H1 (cell line): Measurements from ENCODE around the gene IQCH. TPM values are rescaled to one million over a fixed set of nuclear protein-coding genes. Genes with fewer than 3 reads are reported as not detected.

ENCODE experiments used
- CTCF ChIA-PET: fragments of 300-600 bp; sonication (Branson Sonifier 250); formaldehyde crosslinking; loops from one replicate; lab custom pipeline; 2021; ENCODE audit not compliant: partially characterized antibody; lab: Charles Lee
- POLR2A ChIA-PET: fragments of 300-600 bp; sonication (Branson Sonifier 250); formaldehyde crosslinking; loops from one replicate; lab custom pipeline; 2021; ENCODE audit warnings: inconsistent platforms; ENCODE audit not compliant: partially characterized antibody; lab: Charles Lee
- DNase-seq, 2 experiments: peaks; one replicate each; pipeline versions ENCODE4 v3.0.0 to v3.0.0-alpha.2; 2010 to 2022; ENCODE audit warnings: low spot score in 2 of 2, low read depth in 1 of 2, mixed read lengths in 1 of 2
- FAIRE-seq: peaks from 2 replicates; lab custom pipeline; 2011; peaks lifted over from hg19 to GRCh38; lab: Jason Lieb, UNC
- H2AFZ ChIP-seq: 2 replicates; pipeline ENCODE4 v1.8.1; 2012; ENCODE audit warnings: low read length, inconsistent platforms
- H2AK5ac ChIP-seq: 2 replicates; pipeline ENCODE4 v1.6.1; 2013; ENCODE audit warnings: low read depth, low read length
- H2BK120ac ChIP-seq: replicated peaks from 2 replicates; pipeline ENCODE3; 2013; ENCODE audit warnings: low read depth, low read length, inconsistent platforms
- H2BK12ac ChIP-seq: 2 replicates; pipeline ENCODE4 v1.6.1; 2013; ENCODE audit warnings: low read depth, low read length
- H2BK15ac ChIP-seq: 2 replicates; pipeline ENCODE4 v1.6.1; 2013; ENCODE audit warnings: low read length
- H2BK20ac ChIP-seq: 2 replicates; pipeline ENCODE4 v1.6.1; 2013; ENCODE audit warnings: low read length
- H2BK5ac ChIP-seq: 2 replicates; pipeline ENCODE4 v1.6.1; 2013; ENCODE audit warnings: low read depth, low read length
- H3K14ac ChIP-seq: 2 replicates; pipeline ENCODE4 v1.6.1; 2013; ENCODE audit warnings: inconsistent platforms; ENCODE audit not compliant: insufficient read length
- H3K18ac ChIP-seq: 2 replicates; pipeline ENCODE4 v1.6.1; 2013; ENCODE audit warnings: low read length; ENCODE audit errors: extremely low read depth
- H3K23ac ChIP-seq: 2 replicates; pipeline ENCODE4 v1.6.1; 2013; ENCODE audit warnings: inconsistent platforms; ENCODE audit not compliant: insufficient read length
- H3K23me2 ChIP-seq: 2 replicates; pipeline ENCODE4 v1.6.1; 2013; ENCODE audit warnings: low read depth, low read length
- H3K27ac ChIP-seq: 2 replicates; pipeline ENCODE4 v1.6.1; 2011; ENCODE audit warnings: low read depth, low read length, inconsistent platforms
- H3K27me3 ChIP-seq, 4 experiments: replicated peaks in 1 of 4; 1 replicate in 1 of 4; 2 replicates in 3 of 4; pipeline versions ENCODE4 v1.6.1 to v1.8.1; 2011 to 2013; ENCODE audit warnings: low read length in 3 of 4, mild to moderate bottlenecking in 3 of 4, inconsistent platforms in 2 of 4, mixed read lengths in 2 of 4, moderate library complexity in 1 of 4; ENCODE audit not compliant: control insufficient read depth in 3 of 4, insufficient read depth in 3 of 4; ENCODE audit errors: extremely low read depth in 1 of 4
- H3K36me3 ChIP-seq, 4 experiments: 2 replicates each; pipeline versions ENCODE4 v1.6.1 to v1.8.1; 2011 to 2013; ENCODE audit warnings: mild to moderate bottlenecking in 4 of 4, low read length in 3 of 4, moderate library complexity in 2 of 4, control low read depth in 1 of 4, inconsistent platforms in 1 of 4; ENCODE audit not compliant: insufficient read depth in 4 of 4, control insufficient read depth in 2 of 4
- H3K4ac ChIP-seq: replicated peaks from 2 replicates; pipeline ENCODE3; 2013; ENCODE audit warnings: low read length, low read depth, mixed read lengths, inconsistent platforms; ENCODE audit not compliant: insufficient read length
- H3K4me1 ChIP-seq, 4 experiments: replicated peaks in 1 of 4; 1 replicate in 1 of 4; 2 replicates in 3 of 4; pipeline versions ENCODE4 v1.6.1 to v1.8.1; 2011 to 2013; ENCODE audit warnings: low read length in 3 of 4, inconsistent platforms in 2 of 4, mixed read lengths in 1 of 4; ENCODE audit not compliant: insufficient read depth in 4 of 4, control insufficient read depth in 3 of 4
- H3K4me2 ChIP-seq, 2 experiments: 2 replicates each; pipeline versions ENCODE4 v1.6.1 to v1.8.1; 2011 to 2013; ENCODE audit warnings: low read depth in 2 of 2, low read length in 2 of 2, control low read depth in 1 of 2, inconsistent platforms in 1 of 2, mild to moderate bottlenecking in 1 of 2; ENCODE audit not compliant: insufficient read depth in 1 of 2
- H3K4me3 ChIP-seq, 4 experiments: fragments of 200-600, 300-600 bp in 1 of 4; sonication (generic), shearing (Covaris generic), sonication (Bioruptor Twin) in 1 of 4; 2 replicates each; pipeline versions ENCODE4 v1.5.1 to v1.8.1; 2011 to 2016; ENCODE audit warnings: low read length in 4 of 4, low read depth in 3 of 4, control low read depth in 2 of 4, inconsistent platforms in 2 of 4, mild to moderate bottlenecking in 2 of 4, mixed read lengths in 1 of 4, moderate library complexity in 1 of 4; ENCODE audit not compliant: insufficient read depth in 2 of 4; ENCODE audit errors: extremely low read depth in 1 of 4
- H3K56ac ChIP-seq: replicated peaks from 2 replicates; pipeline ENCODE3; 2013; ENCODE audit warnings: low read depth, mild to moderate bottlenecking, mixed read lengths, low read length, inconsistent platforms; ENCODE audit not compliant: insufficient read length
- H3K79me1 ChIP-seq: 2 replicates; pipeline ENCODE4 v1.6.1; 2013; ENCODE audit warnings: low read depth, low read length, control low read depth
- H3K79me2 ChIP-seq, 2 experiments: 2 replicates each; pipeline versions ENCODE4 v1.6.1 to v1.8.1; 2012 to 2013; ENCODE audit warnings: low read length in 2 of 2, mild to moderate bottlenecking in 2 of 2, inconsistent platforms in 1 of 2; ENCODE audit not compliant: insufficient read depth in 2 of 2, control insufficient read depth in 1 of 2
- H3K9ac ChIP-seq, 4 experiments: replicated peaks in 1 of 4; 1 replicate in 1 of 4; 2 replicates in 3 of 4; pipeline versions ENCODE4 v1.6.1 to v1.8.1; 2011 to 2013; ENCODE audit warnings: low read depth in 3 of 4, low read length in 3 of 4, control low read depth in 2 of 4, mild to moderate bottlenecking in 2 of 4, moderate library complexity in 2 of 4, inconsistent platforms in 1 of 4; ENCODE audit errors: extremely low read depth in 1 of 4
- H3K9me3 ChIP-seq, 2 experiments: 2 replicates each; pipeline versions ENCODE4 v1.6.1 to v1.8.1; 2012 to 2013; ENCODE audit warnings: mild to moderate bottlenecking in 2 of 2, moderate library complexity in 2 of 2, control low read depth in 1 of 2, inconsistent platforms in 1 of 2, low read depth in 1 of 2, low read length in 1 of 2, mixed read lengths in 1 of 2; ENCODE audit not compliant: insufficient read depth in 2 of 2
- H4K20me1 ChIP-seq, 2 experiments: replicated peaks in 1 of 2; 2 replicates each; pipeline versions ENCODE3 to v1.8.1; 2011 to 2013; ENCODE audit warnings: inconsistent platforms in 2 of 2, low read length in 2 of 2, mild to moderate bottlenecking in 1 of 2; ENCODE audit not compliant: insufficient read depth in 2 of 2, control insufficient read depth in 1 of 2
- H4K5ac ChIP-seq: 2 replicates; pipeline ENCODE4 v1.6.1; 2013; ENCODE audit warnings: low read length, low read depth, mixed read lengths, inconsistent platforms; ENCODE audit not compliant: insufficient read length
- H4K8ac ChIP-seq: 2 replicates; pipeline ENCODE4 v1.8.0; 2013; ENCODE audit warnings: mild to moderate bottlenecking, moderate library complexity, low read length, inconsistent platforms; ENCODE audit not compliant: insufficient read depth; ENCODE audit errors: extremely low read depth
- H4K91ac ChIP-seq: replicated peaks from 2 replicates; pipeline ENCODE3; 2013; ENCODE audit warnings: low read length, mixed read lengths, inconsistent platforms; ENCODE audit not compliant: insufficient read length
- ATF2 ChIP-seq: IDR thresholded peaks from 2 replicates; pipeline ENCODE4 v1.6.1; 2012; ENCODE audit warnings: low read length, inconsistent platforms
- CHD2 ChIP-seq: IDR thresholded peaks from 2 replicates; pipeline ENCODE4 v1.6.1; 2012; ENCODE audit warnings: low read length, improper control_type of control experiment
- FOSL1 ChIP-seq: IDR thresholded peaks from 2 replicates; pipeline ENCODE4 v1.6.1; 2011; ENCODE audit warnings: mild to moderate bottlenecking, low read depth, low read length, moderate library complexity; ENCODE audit not compliant: insufficient read depth
- KDM4A ChIP-seq: IDR thresholded peaks from one replicate; pipeline ENCODE4 v1.7.1; 2012; ENCODE audit warnings: low read depth, mild to moderate bottlenecking, moderate library complexity, low read length, inconsistent platforms; ENCODE audit not compliant: severe bottlenecking
- KDM5A ChIP-seq: fragments of 200-600 bp; IDR thresholded peaks from 2 replicates; pipeline ENCODE4 v1.7.1; 2012; ENCODE audit warnings: mild to moderate bottlenecking, low read length, inconsistent platforms, mixed read lengths
- POLR2A ChIP-seq, 2 experiments: IDR thresholded peaks; 1 replicate in 1 of 2; 2 replicates in 1 of 2; pipeline ENCODE4 v1.6.1; 2011; ENCODE audit warnings: low read depth in 2 of 2, low read length in 2 of 2, mild to moderate bottlenecking in 2 of 2; ENCODE audit errors: control extremely low read depth in 1 of 2
- RFX5 ChIP-seq: IDR thresholded peaks from 2 replicates; pipeline ENCODE4 v1.6.1; 2011; ENCODE audit warnings: low read depth, low read length, improper control_type of control experiment, borderline replicate concordance
- RXRA ChIP-seq: IDR thresholded peaks from 2 replicates; pipeline ENCODE4 v1.6.1; 2011; ENCODE audit warnings: low read depth, mild to moderate bottlenecking, low read length, moderate library complexity; ENCODE audit not compliant: insufficient read depth
- SP1 ChIP-seq: IDR thresholded peaks from 2 replicates; pipeline ENCODE4 v1.6.1; 2011; ENCODE audit warnings: low read depth, low read length
- TBP ChIP-seq: IDR thresholded peaks from 2 replicates; pipeline ENCODE4 v1.6.1; 2011; ENCODE audit warnings: low read depth, low read length, improper control_type of control experiment
- TEAD4 ChIP-seq: IDR thresholded peaks from 2 replicates; pipeline ENCODE4 v1.6.1; 2012; ENCODE audit warnings: low read depth, low read length, inconsistent platforms, mixed read lengths
- WGBS, 2 experiments: shearing (Covaris generic) in 1 of 2; methylation state at CpG; one replicate each; pipeline versions ENCODE4 v1.1.6 to v1.1.7; 2013 to 2015; ENCODE audit warnings: low lambda C conversion rate in 2 of 2, mixed read lengths in 2 of 2, inconsistent platforms in 1 of 2, low coverage in 1 of 2, missing lambda C conversion rate in 1 of 2; ENCODE audit not compliant: insufficient replicate concordance in 2 of 2, insufficient coverage in 1 of 2, insufficient read length in 1 of 2; ENCODE audit errors: extremely low coverage in 1 of 2, missing lambda C conversion rate in 1 of 2; 5-methylcytosine and 5-hydroxymethylcytosine counted together
- polyA plus RNA-seq, 7 experiments: library from polyadenylated mRNA; depleted of rRNA in 3 of 7; stranded (reverse) in 5 of 7; unstranded in 2 of 7; fragments of >200 nt in 5 of 7; fragments of 200-250 nt in 2 of 7; gene quantifications; 1 replicate in 5 of 7; 2 replicates in 1 of 7; 4 replicates in 1 of 7; pipeline versions ENCODE4 v1.2.1 to v1.2.3, GENCODE V29; 2011 to 2013; ENCODE audit warnings: missing spikeins in 2 of 7, mixed read lengths in 2 of 7
- total RNA-seq: library from RNA; stranded (reverse); fragmentation: NEBNext Ultra II Directional; extraction: Animal tissue kit (Norgen Biotek cat#: 25700); gene quantifications from 2 replicates; pipeline ENCODE4 v1.2.1, GENCODE V29; 2021

Gene IQCH
- total and polyA plus RNA-seq, 2 of the 8 experiments (the other 6 are each of a cell fraction or from before 2014, with no cell fraction given): 0.60 to 1.9 TPM

DNA sequence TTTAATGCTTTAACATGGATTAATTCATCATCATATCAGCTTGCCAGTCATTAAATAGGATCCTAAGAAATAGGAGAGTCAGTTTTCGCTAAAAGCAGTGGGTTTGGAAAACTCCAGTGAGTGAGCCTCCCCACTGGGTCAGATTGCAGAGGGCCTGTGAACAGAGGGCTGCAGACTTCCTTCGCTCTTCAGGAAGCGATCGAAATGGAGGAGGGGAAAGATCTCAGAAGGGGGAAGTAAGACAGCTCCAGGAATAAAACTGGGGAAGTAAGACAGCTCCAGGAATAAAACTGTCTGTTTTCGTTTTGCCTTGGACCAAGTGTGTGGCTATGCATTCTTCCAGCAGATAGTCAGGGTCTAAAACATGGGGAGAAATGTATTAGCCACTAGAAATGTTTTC is 141.5 kb downstream of the IQCH start:
- Histone ChIP-seq H3K23ac (no peak overlapping the region), H2AK5ac (no peak overlapping the region), H4K91ac (no peak overlapping the region), H2BK15ac (no peak overlapping the region), H3K14ac (no peak overlapping the region), H3K9ac (no peak overlapping the region), H4K8ac (no peak overlapping the region), H3K4ac (no peak overlapping the region), H3K27me3 (no peaks in the 10 kb centered on the region), H2AFZ (no peak overlapping the region), H3K4me2 (no peak overlapping the region), H3K4me1 (peaks cover 0 to 2% (median 0%) of the 10 kb centered on the region in 4 experiments; a peak in 1 of 7 replicates), H2BK120ac (no peak overlapping the region), H3K4me3 (no peak overlapping the region), H3K9me3 (no peaks in the 10 kb centered on the region), H3K36me3 (no peaks in the 10 kb centered on the region), H3K79me1 (no peaks in the 10 kb centered on the region), H3K27ac (no peak overlapping the region), H3K23me2 (no peaks in the 10 kb centered on the region), H2BK5ac (no peak overlapping the region), H4K20me1 (no peaks in the 10 kb centered on the region), H3K79me2 (no peaks in the 10 kb centered on the region), H2BK12ac (no peak overlapping the region), H4K5ac (no peak overlapping the region), H3K18ac (no peak overlapping the region), H2BK20ac (no peak overlapping the region), H3K56ac (no peak overlapping the region)
- CTCF ChIA-PET: interaction anchor here (1.0 to 1.8 kb wide), 4 partner anchors 32 to 440 kb away, joined by 3 to 6 read pairs (median 4); no protein-coding TSS in a partner anchor
- FAIRE-seq: no peak
- no peak for DNase-seq
- 73% methylated on average over 5 of the region's 5 CpGs; no CpG with 5 or more reads in 1 of the 2 experiments for WGBS, 2 experiments
- POLR2A ChIA-PET: interaction anchor here (1.5 kb wide), 1 partner anchor 9 kb away, joined by 3 read pairs; no protein-coding TSS in a partner anchor
- TF ChIP-seq RXRA (no peak), SP1 (no peak), POLR2A (IDR thresholded peaks at IDR 0.05; ENCODE audit: control extremely low read depth in 1 of 2, low read depth in 2 of 2, low read length in 2 of 2) (no peak), CHD2 (no peak), FOSL1 (no peak), RFX5 (no peak), KDM5A (no peak), TEAD4 (no peak), ATF2 (no peak), TBP (no peak), KDM4A (no peak)
